SK-N-SH (cell line): ENCODE results near the gene DLX6. TPM values are rescaled to one million over a fixed set of nuclear protein-coding genes. Genes with fewer than 3 reads are reported as not detected.

Source experiments
- CTCF ChIA-PET: fragments of 300-600, 350-600 bp; formaldehyde crosslinking; extraction: SDS; loops from one replicate; lab custom pipeline; 2021; lab: Yijun Ruan, JAX
- POLR2A ChIA-PET: fragments of 350-600 bp; sonication (Branson Sonifier 250); formaldehyde crosslinking; extraction: SDS; loops from one replicate; lab custom pipeline; 2020; ENCODE audit warnings: antibody characterized with exemption, inconsistent platforms; lab: Yijun Ruan, JAX
- DNase-seq: peaks from one replicate; pipeline ENCODE4 v3.0.0; 2012
- H2AFZ ChIP-seq: fragments of 200-600 bp; sonication (generic); 2 replicates; pipeline ENCODE4 v1.8.1; 2016; ENCODE audit warnings: antibody characterized with exemption, mild to moderate bottlenecking, low read depth
- H3F3A ChIP-seq: fragments of 200-600 bp; sonication (generic); replicated peaks from 2 replicates; pipeline ENCODE3; 2016; ENCODE audit warnings: antibody characterized with exemption, mild to moderate bottlenecking; ENCODE audit not compliant: insufficient read depth
- H3K27ac ChIP-seq, 2 experiments: fragments of 200-500 bp in 1 of 2; fragments of 200-600 bp in 1 of 2; sonication (Bioruptor generic) in 1 of 2; sonication (generic), shearing (Covaris generic) in 1 of 2; 2 replicates each; pipeline versions ENCODE4 v1.5.1 to v1.6.1; 2014 to 2016; ENCODE audit warnings: low read depth in 2 of 2, inconsistent platforms in 1 of 2, low read length in 1 of 2, mild to moderate bottlenecking in 1 of 2, mixed read lengths in 1 of 2
- H3K27me3 ChIP-seq: fragments of 200-600 bp; sonication (generic), shearing (Covaris generic); 2 replicates; pipeline ENCODE4 v1.6.1; 2016; ENCODE audit warnings: mixed run types; ENCODE audit not compliant: insufficient read depth
- H3K36me3 ChIP-seq, 2 experiments: fragments of 200-500 bp in 1 of 2; fragments of 200-600 bp in 1 of 2; sonication (Bioruptor generic) in 1 of 2; sonication (generic) in 1 of 2; replicated peaks in 1 of 2; 2 replicates each; pipeline versions ENCODE3 to v1.5.1; 2014 to 2016; ENCODE audit warnings: low read length in 1 of 2, mild to moderate bottlenecking in 1 of 2; ENCODE audit not compliant: insufficient read depth in 2 of 2, control insufficient read depth in 1 of 2
- H3K4me1 ChIP-seq, 2 experiments: fragments of 200-500 bp in 1 of 2; fragments of 200-600 bp in 1 of 2; sonication (Bioruptor generic) in 1 of 2; sonication (generic), shearing (Covaris generic) in 1 of 2; 2 replicates each; pipeline versions ENCODE4 v1.5.1 to v1.6.1; 2014 to 2016; ENCODE audit warnings: low read depth in 1 of 2, low read length in 1 of 2, mixed run types in 1 of 2; ENCODE audit not compliant: insufficient read depth in 2 of 2, control insufficient read depth in 1 of 2
- H3K4me2 ChIP-seq: fragments of 200-600 bp; sonication (generic), shearing (Covaris generic); 2 replicates; pipeline ENCODE4 v1.6.1; 2017; ENCODE audit warnings: mixed run types
- H3K4me3 ChIP-seq, 2 experiments: fragments of 200-500 bp in 1 of 2; fragments of 200-600 bp in 1 of 2; sonication (Bioruptor generic) in 1 of 2; sonication (generic), shearing (Covaris generic) in 1 of 2; 2 replicates each; pipeline versions ENCODE4 v1.5.1 to v1.8.1; 2014 to 2016; ENCODE audit warnings: low read depth in 2 of 2, inconsistent platforms in 1 of 2, low read length in 1 of 2, mild to moderate bottlenecking in 1 of 2, mixed read lengths in 1 of 2, moderate library complexity in 1 of 2
- H3K79me2 ChIP-seq: fragments of 200-600 bp; sonication (generic); 2 replicates; pipeline ENCODE4 v1.8.1; 2017; ENCODE audit warnings: mild to moderate bottlenecking; ENCODE audit not compliant: insufficient read depth
- H3K9ac ChIP-seq: fragments of 200-600 bp; sonication (generic); 2 replicates; pipeline ENCODE4 v1.6.1; 2017; ENCODE audit warnings: mixed run types
- H3K9me2 ChIP-seq: fragments of 200-600 bp; sonication (generic); 2 replicates; pipeline ENCODE4 v1.6.1; 2017; ENCODE audit warnings: mixed run types
- H3K9me3 ChIP-seq: fragments of 200-600 bp; sonication (generic); 2 replicates; pipeline ENCODE4 v1.6.1; 2017; ENCODE audit warnings: mixed run types, mild to moderate bottlenecking, moderate library complexity
- H4K20me1 ChIP-seq: fragments of 200-600 bp; sonication (generic); 2 replicates; pipeline ENCODE4 v1.6.1; 2017; ENCODE audit warnings: mild to moderate bottlenecking, mixed run types; ENCODE audit not compliant: insufficient read depth
- CHD2 ChIP-seq: fragments of 150-350 bp; IDR thresholded peaks from 2 replicates; pipeline ENCODE4 v1.6.1; 2018; ENCODE audit warnings: low read length; ENCODE audit not compliant: partially characterized antibody
- ELF1 ChIP-seq: IDR thresholded peaks from 2 replicates; pipeline ENCODE4 v1.4.0; 2012
- GATA2 ChIP-seq: sonication (generic); formaldehyde crosslinking; IDR thresholded peaks from 2 replicates; pipeline ENCODE4 v1.5.0; 2020; ENCODE audit warnings: mild to moderate bottlenecking, missing genetic modification reagents
- NRF1 ChIP-seq: IDR thresholded peaks from 2 replicates; pipeline ENCODE4 v1.6.1; 2012; ENCODE audit warnings: low read depth, mild to moderate bottlenecking, low read length
- POLR2AphosphoS5 ChIP-seq: IDR thresholded peaks from 2 replicates; pipeline ENCODE4 v1.6.1; 2012; ENCODE audit warnings: low read depth, low read length
- RFX5 ChIP-seq: IDR thresholded peaks from 2 replicates; pipeline ENCODE4 v1.6.1; 2012; ENCODE audit warnings: mild to moderate bottlenecking, improper control_type of control experiment, low read length
- RXRA ChIP-seq: IDR thresholded peaks from 2 replicates; pipeline ENCODE4 v1.4.0; 2012; ENCODE audit warnings: low read depth, mild to moderate bottlenecking, borderline replicate concordance
- SIN3A ChIP-seq: IDR thresholded peaks from 2 replicates; pipeline ENCODE4 v1.6.1; 2012; ENCODE audit warnings: low read depth, mild to moderate bottlenecking, low read length, moderate library complexity, borderline replicate concordance
- SMC3 ChIP-seq: IDR thresholded peaks from 2 replicates; pipeline ENCODE4 v1.6.1; 2012; ENCODE audit warnings: low read depth, low read length, improper control_type of control experiment
- TEAD4 ChIP-seq: IDR thresholded peaks from 2 replicates; pipeline ENCODE4 v1.4.0; 2012; ENCODE audit warnings: mild to moderate bottlenecking, borderline replicate concordance; ENCODE audit not compliant: insufficient read depth
- YY1 ChIP-seq: IDR thresholded peaks from 2 replicates; pipeline ENCODE4 v1.4.0; 2012; ENCODE audit warnings: low read depth, mild to moderate bottlenecking
- WGBS: methylation state at CpG from one replicate; pipeline ENCODE4 v1.1.6; 2017; ENCODE audit warnings: low lambda C conversion rate; 5-methylcytosine and 5-hydroxymethylcytosine counted together
- polyA plus RNA-seq, 3 experiments: library from polyadenylated mRNA; depleted of rRNA; stranded (reverse); fragments of >200 nt; gene quantifications; 2 replicates each; pipeline ENCODE4 v1.2.3, GENCODE V29; 2012
- TF ChIP-seq, protein P1 (sequence below): fragments of 150-350 bp; IDR thresholded peaks from 2 replicates; pipeline ENCODE4 v1.6.1; 2016; ENCODE audit warnings: mild to moderate bottlenecking, low read depth, low read length
- TF ChIP-seq, protein P2 (sequence below): IDR thresholded peaks from 2 replicates; pipeline ENCODE4 v1.4.0; 2012; ENCODE audit warnings: low read depth, borderline replicate concordance

The DLX6 gene
- polyA plus RNA-seq, 1 of the 3 experiments (the other 2 are of a cell fraction) = 0.23 TPM

DNA sequence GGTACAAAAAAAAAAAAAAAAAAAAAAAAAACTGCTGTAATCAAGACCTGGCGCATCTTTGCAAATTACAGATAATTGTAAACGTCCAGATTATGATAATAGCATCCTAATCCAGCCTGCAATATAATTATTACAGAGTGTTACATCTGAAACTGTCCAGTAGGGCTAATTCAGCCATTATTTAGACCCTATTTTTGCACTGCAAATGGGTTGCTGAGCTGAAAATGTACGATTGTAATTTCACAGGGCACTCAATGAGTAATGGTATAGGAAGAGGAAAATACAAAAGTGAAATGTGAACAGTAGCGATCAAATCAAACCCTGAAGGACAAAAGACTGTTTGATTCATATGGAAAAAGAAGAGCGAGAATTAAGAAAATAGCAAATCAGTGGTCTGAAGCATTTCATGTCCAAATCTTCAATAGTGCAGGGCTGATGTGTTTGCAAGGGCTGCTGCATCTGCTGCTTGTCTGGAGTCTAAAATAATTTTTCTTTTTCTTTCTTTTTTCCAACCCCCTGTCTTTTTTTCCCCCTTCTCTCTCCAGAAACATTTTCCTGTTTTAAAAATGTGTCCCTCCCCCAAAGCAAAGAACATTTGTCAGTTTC lies 8.9 kb downstream of the DLX6 start:
- Histone ChIP-seq H3K4me3 (no peak overlapping the region), H3K27ac (no peak overlapping the region), H3K79me2 (no peaks in the 10 kb centered on the region), H3F3A (no peaks in the 10 kb centered on the region), H2AFZ (no peak overlapping the region), H3K27me3 (peaks cover 35% of the 10 kb centered on the region), H3K9me3 (no peaks in the 10 kb centered on the region), H3K36me3 (peaks cover 0 to 5% of the 10 kb centered on the region in 2 experiments), H3K4me2 (no peak overlapping the region), H4K20me1 (no peaks in the 10 kb centered on the region), H3K9me2 (no peaks in the 10 kb centered on the region), H3K9ac (no peak overlapping the region), H3K4me1 (peaks cover 0 to 8% of the 10 kb centered on the region in 2 experiments; a peak in 3 of 4 replicates)
- no peak for DNase-seq
- TF ChIP-seq, protein P1, sequence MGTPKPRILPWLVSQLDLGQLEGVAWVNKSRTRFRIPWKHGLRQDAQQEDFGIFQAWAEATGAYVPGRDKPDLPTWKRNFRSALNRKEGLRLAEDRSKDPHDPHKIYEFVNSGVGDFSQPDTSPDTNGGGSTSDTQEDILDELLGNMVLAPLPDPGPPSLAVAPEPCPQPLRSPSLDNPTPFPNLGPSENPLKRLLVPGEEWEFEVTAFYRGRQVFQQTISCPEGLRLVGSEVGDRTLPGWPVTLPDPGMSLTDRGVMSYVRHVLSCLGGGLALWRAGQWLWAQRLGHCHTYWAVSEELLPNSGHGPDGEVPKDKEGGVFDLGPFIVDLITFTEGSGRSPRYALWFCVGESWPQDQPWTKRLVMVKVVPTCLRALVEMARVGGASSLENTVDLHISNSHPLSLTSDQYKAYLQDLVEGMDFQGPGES = no peak
- no peak for TF ChIP-seq SMC3
- no peak for TF ChIP-seq GATA2 (CRISPR knock-in tag)
- no peak for TF ChIP-seq TEAD4
- TF ChIP-seq RXRA = no peak
- TF ChIP-seq, protein P2, sequence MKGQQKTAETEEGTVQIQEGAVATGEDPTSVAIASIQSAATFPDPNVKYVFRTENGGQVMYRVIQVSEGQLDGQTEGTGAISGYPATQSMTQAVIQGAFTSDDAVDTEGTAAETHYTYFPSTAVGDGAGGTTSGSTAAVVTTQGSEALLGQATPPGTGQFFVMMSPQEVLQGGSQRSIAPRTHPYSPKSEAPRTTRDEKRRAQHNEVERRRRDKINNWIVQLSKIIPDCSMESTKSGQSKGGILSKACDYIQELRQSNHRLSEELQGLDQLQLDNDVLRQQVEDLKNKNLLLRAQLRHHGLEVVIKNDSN = no peak
- ChIA-PET POLR2A (interaction anchor here (1.5 kb wide), 1 partner anchor 9 kb away, joined by 4 read pairs; the partner anchor contains the start of gene DLX6), CTCF (interaction anchor here (0.7 to 6.3 kb wide), 6 partner anchors 8 to 1096 kb away, joined by 3 to 78 read pairs (median 13); partner anchors contain the start of genes DLX5 and DLX6)
- 54% methylated on average over 5 of the region's 5 CpGs for WGBS

DNA sequence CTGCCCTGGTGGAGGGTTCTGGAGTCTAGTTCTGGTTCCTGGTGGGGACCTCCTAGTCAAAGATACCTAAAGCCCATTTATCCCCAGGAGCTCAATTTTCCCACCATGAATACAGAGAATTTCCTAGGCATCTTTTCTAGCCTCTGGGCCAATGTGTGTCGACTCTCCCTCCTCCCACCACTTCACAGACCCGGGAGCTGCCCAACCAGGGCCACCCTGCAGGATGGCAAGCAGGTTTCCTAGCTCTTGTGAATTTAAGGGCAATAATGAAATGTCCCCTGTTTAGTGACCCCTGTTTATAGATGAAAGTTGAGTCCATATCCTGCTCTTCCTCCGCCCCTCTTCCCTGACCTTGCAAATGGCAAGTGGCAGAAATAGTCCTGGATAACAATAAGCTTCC lies 9.9 kb downstream of the DLX6 start:
- WGBS = 64% methylated on average over 3 of the region's 3 CpGs
- Histone ChIP-seq H3K9ac (no peak overlapping the region), H2AFZ (no peak overlapping the region), H3K4me3 (no peak overlapping the region), H3K27ac (no peak overlapping the region), H4K20me1 (no peaks in the 10 kb centered on the region), H3K4me2 (no peak overlapping the region), H3K79me2 (no peaks in the 10 kb centered on the region), H3K9me3 (no peaks in the 10 kb centered on the region), H3F3A (no peaks in the 10 kb centered on the region), H3K9me2 (no peaks in the 10 kb centered on the region), H3K27me3 (peaks cover 28% of the 10 kb centered on the region), H3K4me1 (peaks cover 0 to 8% of the 10 kb centered on the region in 2 experiments; a peak in 3 of 4 replicates), H3K36me3 (peaks cover 0 to 2% of the 10 kb centered on the region in 2 experiments)
- ChIA-PET POLR2A (interaction anchor here (1.2 kb wide), 1 partner anchor 9 kb away, joined by 7 read pairs; no protein-coding TSS in a partner anchor), CTCF (interaction anchor here (0.6 to 6.3 kb wide), 10 partner anchors 9 to 1098 kb away, joined by 3 to 78 read pairs (median 4); partner anchors contain the start of genes DLX5 and DLX6)
- DNase-seq = no peak
- TF ChIP-seq, protein P1 = no peak
- TF ChIP-seq ELF1 (no peak), RFX5 (no peak), YY1 (no peak), TEAD4 (no peak), POLR2AphosphoS5 (no peak), NRF1 (no peak), SIN3A (no peak), GATA2 (CRISPR knock-in tag) (no peak), CHD2 (no peak)
- TF ChIP-seq, protein P2 = no peak
